ENCODE data around the gene LYPD6B. TPM values are rescaled to one million over a fixed set of nuclear protein-coding genes. Genes with fewer than 3 reads are reported as not detected.

Gene LYPD6B
- total RNA-seq, 1 donor from 2014 or later: not detected

GRCh38 chr2:148994341-148994740 is 44.2 kb upstream of the LYPD6B start:
- H3K9me3 Mint-ChIP-seq: no peaks in the 10 kb centered on the region
- no peak overlapping the region for H3K4me3 Mint-ChIP-seq
- no peak overlapping the region for H3K27ac Mint-ChIP-seq (ENCODE audit: unreplicated experiment)
- TF ChIP-seq CTCF (conservative IDR thresholded peaks at IDR 0.05): no peak
- H3K4me1 Mint-ChIP-seq: peaks cover 24% of the 10 kb centered on the region
- peaks cover 21% of the 10 kb centered on the region for H3K36me3 Mint-ChIP-seq (ENCODE audit: low read depth)
- no peak for DNase-seq (ENCODE audit: low read depth, low spot score)
- no peaks in the 10 kb centered on the region for H3K27me3 Mint-ChIP-seq (ENCODE audit: low read depth)

- no peak overlapping the region for H3K4me3 Mint-ChIP-seq
- TF ChIP-seq CTCF (conservative IDR thresholded peaks at IDR 0.05): no peak
- H3K27ac Mint-ChIP-seq (ENCODE audit: unreplicated experiment): no peak overlapping the region
- H3K27me3 Mint-ChIP-seq (ENCODE audit: low read depth): no peaks in the 10 kb centered on the region
- no peak for DNase-seq (ENCODE audit: low read depth, low spot score)
- peaks cover 18% of the 10 kb centered on the region for H3K4me1 Mint-ChIP-seq
- peaks cover 31% of the 10 kb centered on the region for H3K36me3 Mint-ChIP-seq (ENCODE audit: low read depth)
- no peaks in the 10 kb centered on the region for H3K9me3 Mint-ChIP-seq
Observed at GRCh38 chr2:148996805-148997204, 41.7 kb upstream of the LYPD6B start.

GRCh38 chr2:148998165-148998830 is 40.2 kb upstream of the LYPD6B start:
- DNase-seq (ENCODE audit: low read depth, low spot score): no peak
- Mint-ChIP-seq H3K36me3 (ENCODE audit: low read depth) (peaks cover 41% of the 10 kb centered on the region), H3K27me3 (ENCODE audit: low read depth) (no peaks in the 10 kb centered on the region), H3K4me1 (peaks cover 18% of the 10 kb centered on the region), H3K27ac (ENCODE audit: unreplicated experiment) (peak overlapping the region; percentile 96), H3K9me3 (no peaks in the 10 kb centered on the region), H3K4me3 (no peak overlapping the region)
- TF ChIP-seq CTCF (conservative IDR thresholded peaks at IDR 0.05): no peak

- TF ChIP-seq CTCF (conservative IDR thresholded peaks at IDR 0.05): no peak
- Mint-ChIP-seq H3K27me3 (ENCODE audit: low read depth) (no peaks in the 10 kb centered on the region), H3K4me3 (no peak overlapping the region), H3K4me1 (peaks cover 18% of the 10 kb centered on the region), H3K36me3 (ENCODE audit: low read depth) (peaks cover 45% of the 10 kb centered on the region), H3K9me3 (no peaks in the 10 kb centered on the region), H3K27ac (ENCODE audit: unreplicated experiment) (no peak overlapping the region)
- DNase-seq (ENCODE audit: low read depth, low spot score): no peak
Observed at GRCh38 chr2:148998831-148999200, 39.7 kb upstream of the LYPD6B start.

GRCh38 chr2:148999451-148999921 is 39.0 kb upstream of the LYPD6B start:
- peaks cover 43% of the 10 kb centered on the region for H3K36me3 Mint-ChIP-seq (ENCODE audit: low read depth)
- no peak overlapping the region for H3K4me3 Mint-ChIP-seq
- TF ChIP-seq CTCF (conservative IDR thresholded peaks at IDR 0.05): no peak
- H3K27ac Mint-ChIP-seq (ENCODE audit: unreplicated experiment): no peak overlapping the region
- H3K27me3 Mint-ChIP-seq (ENCODE audit: low read depth): no peaks in the 10 kb centered on the region
- H3K4me1 Mint-ChIP-seq: peaks cover 18% of the 10 kb centered on the region
- H3K9me3 Mint-ChIP-seq: no peaks in the 10 kb centered on the region
- no peak for DNase-seq (ENCODE audit: low read depth, low spot score)

All from neural crest cell (in vitro differentiated cells).